GM11168 (cell line): ENCODE measurements around the gene PARD3.

Experiments used
- in situ Hi-C: fragments of 300-500 bp; cut with MboI; formaldehyde crosslinking; loops from one replicate; pipeline ENCODE4 v1.12.0; 2022; ENCODE audit warnings: low sequenced_read_pairs; ENCODE audit not compliant: unreplicated experiment

The PARD3 gene

GRCh38 chr10:34305189-34305588 lies 509.9 kb downstream of the PARD3 start:
- in situ Hi-C loops = no loop called here

- in situ Hi-C loops = no loop called here
These were observed 512.1 kb downstream of the PARD3 start for GRCh38 chr10:34303022-34303421.

- in situ Hi-C loops = no loop called here
These were observed 515.9 kb downstream of the PARD3 start for GRCh38 chr10:34299105-34299611.

- in situ Hi-C loops = no loop called here
These were observed 516.7 kb downstream of the PARD3 start for GRCh38 chr10:34298346-34298818.

GRCh38 chr10:34297541-34298345 lies 517.4 kb downstream of the PARD3 start:
- in situ Hi-C loops = no loop called here

GRCh38 chr10:34295142-34295548 lies 520.0 kb downstream of the PARD3 start:
- in situ Hi-C loops = no loop called here

GRCh38 chr10:34294137-34294536 lies 521.0 kb downstream of the PARD3 start:
- in situ Hi-C loops = no loop called here

- in situ Hi-C loops = no loop called here
These were observed 522.4 kb downstream of the PARD3 start for GRCh38 chr10:34292675-34293074.

GRCh38 chr10:34292194-34292565 lies 522.9 kb downstream of the PARD3 start:
- in situ Hi-C loops = no loop called here

- in situ Hi-C loops = no loop called here
These were observed 523.5 kb downstream of the PARD3 start for GRCh38 chr10:34291466-34292193.

- in situ Hi-C loops = no loop called here
These were observed 524.5 kb downstream of the PARD3 start for GRCh38 chr10:34290412-34291081.

- in situ Hi-C loops = loop anchor here (10.0 kb wide), 1 partner anchor 1194 kb away; no protein-coding TSS in a partner anchor
These were observed 526.5 kb downstream of the PARD3 start for GRCh38 chr10:34288634-34289033.

GRCh38 chr10:34286136-34286739 lies 528.9 kb downstream of the PARD3 start:
- in situ Hi-C loops = loop anchor here (10.0 kb wide), 1 partner anchor 1191 kb away; no protein-coding TSS in a partner anchor

- in situ Hi-C loops = loop anchor here (10.0 kb wide), 1 partner anchor 1187 kb away; no protein-coding TSS in a partner anchor
These were observed 533.2 kb downstream of the PARD3 start for GRCh38 chr10:34281661-34282582.

- in situ Hi-C loops = loop anchor here (10.0 kb wide), 1 partner anchor 1186 kb away; no protein-coding TSS in a partner anchor
These were observed 534.3 kb downstream of the PARD3 start for GRCh38 chr10:34280599-34281374.

- in situ Hi-C loops = no loop called here
These were observed 539.4 kb downstream of the PARD3 start for GRCh38 chr10:34275626-34276130.

GRCh38 chr10:34274906-34275305 lies 540.2 kb downstream of the PARD3 start:
- in situ Hi-C loops = no loop called here

GRCh38 chr10:34273340-34273739 lies 541.8 kb downstream of the PARD3 start:
- in situ Hi-C loops = no loop called here
